Esophagus squamous epithelium (tissue), 5 donors: Measurements from ENCODE around the gene REC114. TPM values are rescaled to one million over a fixed set of nuclear protein-coding genes. Genes with fewer than 3 reads are reported as not detected.
A peak's percentile ranks its signal among the peaks of the same experiment; 100 is the strongest.

Experiments
- DNase-seq: peaks from one replicate; lab custom pipeline; 2025; lab: John Stamatoyannopoulos, UW
- H3K27ac ChIP-seq, 4 donors: fragments of 200-600 bp; sonication (generic); one replicate each; pipeline ENCODE4 v1.5.1; 2016 to 2019; ENCODE audit warnings: mild to moderate bottlenecking in 1 of 4
- H3K27me3 ChIP-seq, 4 donors: fragments of 200-600 bp; sonication (generic); 1 replicate in 3 of 4; 2 replicates in 1 of 4; pipeline versions ENCODE4 v1.5.1 to v1.6.0; 2017 to 2021; ENCODE audit warnings: antibody characterized with exemption in 1 of 4
- H3K36me3 ChIP-seq, 3 donors: fragments of 200-600 bp; sonication (generic); one replicate each; pipeline ENCODE4 v1.5.1; 2016 to 2019
- H3K4me1 ChIP-seq, 3 donors: fragments of 200-600 bp; sonication (generic); one replicate each; pipeline ENCODE4 v1.5.1; 2017 to 2019
- H3K4me3 ChIP-seq, 4 donors: fragments of 200-600 bp; sonication (generic); 1 replicate in 3 of 4; 2 replicates in 1 of 4; pipeline ENCODE4 v1.5.1; 2016 to 2019; ENCODE audit warnings: mild to moderate bottlenecking in 2 of 4, moderate library complexity in 1 of 4
- H3K9me3 ChIP-seq, 3 donors: fragments of 200-600 bp; sonication (generic); one replicate each; pipeline ENCODE4 v1.5.1; 2016 to 2019
- CTCF ChIP-seq, 6 experiments: fragments of 450-650 bp in 4 of 6; fragments of 200-600 bp in 2 of 6; sonication (generic) in 2 of 6; IDR thresholded peaks; one replicate each; pipeline ENCODE4 v1.5.1; 2016 to 2019; ENCODE audit warnings: antibody characterized with exemption in 6 of 6, mild to moderate bottlenecking in 4 of 6, moderate library complexity in 4 of 6
- POLR2A ChIP-seq, 4 donors: fragments of 450-650 bp; IDR thresholded peaks; one replicate each; pipeline ENCODE4 v1.6.1; 2017; ENCODE audit warnings: antibody characterized with exemption in 4 of 4, mild to moderate bottlenecking in 4 of 4, moderate library complexity in 3 of 4
- WGBS, 2 donors: methylation state at CpG; one replicate each; pipeline ENCODE4 v1.1.5; 2018; 5-methylcytosine and 5-hydroxymethylcytosine counted together
- intact Hi-C: fragments of 100-400 bp; cut with DNase I; formaldehyde crosslinking; loops from one replicate; pipeline ENCODE4 v1.15.0; 2022
- total RNA-seq, 4 donors: library from RNA; depleted of rRNA; stranded (reverse); fragments of >200 nt; gene quantifications; one replicate each; pipeline ENCODE4 v1.1.0, GENCODE V29; 2016
- donor health status: DM: yes; HTN: yes; CAD: no.

REC114 gene
- total RNA-seq, 4 donors from 2014 or later: not detected

- Histone ChIP-seq H3K9me3 (no peaks in the 10 kb centered on the region), H3K4me1 (peaks cover 39 to 98% (median 54%) of the 10 kb centered on the region in 3 donors), H3K27ac (no peak overlapping the region), H3K4me3 (no peak overlapping the region), H3K27me3 (no peaks in the 10 kb centered on the region), H3K36me3 (peaks cover 0 to 9% (median 0%) of the 10 kb centered on the region in 3 donors)
- intact Hi-C loops: no loop called here
- TF ChIP-seq POLR2A (IDR thresholded peaks at IDR 0.05) (no peak), CTCF (IDR thresholded peaks at IDR 0.05) (no peak)
- 78 to 100% methylated on average over 1 of the region's 1 CpG for WGBS, 2 donors
- DNase-seq: no peak
These were observed 161.5 kb downstream of the REC114 start for GRCh38 chr15:73604477-73604876.

GRCh38 chr15:73605759-73606436, 162.9 kb downstream of the REC114 start:
- no peak overlapping the region for H3K4me3 ChIP-seq
- H3K36me3 ChIP-seq: peaks cover 0 to 9% (median 0%) of the 10 kb centered on the region in 3 donors
- intact Hi-C loops: no loop called here
- H3K4me1 ChIP-seq: peaks cover 27 to 95% (median 39%) of the 10 kb centered on the region in 3 donors
- WGBS, 2 donors: 93 to 95% methylated on average over 5 of the region's 5 CpGs
- H3K9me3 ChIP-seq: no peaks in the 10 kb centered on the region
- H3K27ac ChIP-seq: no peak overlapping the region
- DNase-seq: no peak
- TF ChIP-seq POLR2A (IDR thresholded peaks at IDR 0.05) (no peak), CTCF (IDR thresholded peaks at IDR 0.05) (no peak)
- no peaks in the 10 kb centered on the region for H3K27me3 ChIP-seq

- WGBS, 2 donors: 76 to 87% methylated on average over 2 of the region's 2 CpGs
- H3K9me3 ChIP-seq: no peaks in the 10 kb centered on the region
- no peak for DNase-seq
- peak overlapping the region in 1 of 4 donors; percentile 22 for H3K27ac ChIP-seq
- TF ChIP-seq CTCF (IDR thresholded peaks at IDR 0.05) (no peak), POLR2A (IDR thresholded peaks at IDR 0.05) (no peak)
- no peak overlapping the region for H3K4me3 ChIP-seq
- H3K27me3 ChIP-seq: no peaks in the 10 kb centered on the region
- H3K36me3 ChIP-seq: peaks cover 0 to 9% (median 0%) of the 10 kb centered on the region in 3 donors
- H3K4me1 ChIP-seq: peaks cover 12 to 85% (median 24%) of the 10 kb centered on the region in 3 donors
- intact Hi-C loops: no loop called here
These were observed 164.4 kb downstream of the REC114 start for GRCh38 chr15:73607405-73607804.

- peaks cover 0 to 9% (median 0%) of the 10 kb centered on the region in 3 donors for H3K36me3 ChIP-seq
- TF ChIP-seq CTCF (IDR thresholded peaks at IDR 0.05): no peak
- no peak for TF ChIP-seq POLR2A (IDR thresholded peaks at IDR 0.05)
- no peak for DNase-seq
- intact Hi-C loops: no loop called here
- H3K9me3 ChIP-seq: no peaks in the 10 kb centered on the region
- no peak overlapping the region for H3K4me3 ChIP-seq
- peak overlapping the region in 1 of 4 donors; percentile 22 for H3K27ac ChIP-seq
- 27 to 38% methylated on average over 1 of the region's 1 CpG for WGBS, 2 donors
- H3K27me3 ChIP-seq: no peaks in the 10 kb centered on the region
- peaks cover 7 to 84% (median 20%) of the 10 kb centered on the region in 3 donors for H3K4me1 ChIP-seq
These were observed 164.9 kb downstream of the REC114 start for GRCh38 chr15:73607843-73608242.

GRCh38 chr15:73608475-73608874, 165.5 kb downstream of the REC114 start:
- intact Hi-C loops: no loop called here
- 63 to 77% methylated on average over 1 of the region's 1 CpG for WGBS, 2 donors
- H3K4me1 ChIP-seq: peaks cover 7 to 82% (median 14%) of the 10 kb centered on the region in 3 donors

More at GRCh38 chr15:73608475-73608874, 165.5 kb downstream of the REC114 start:
- Histone ChIP-seq H3K4me3 (no peak overlapping the region), H3K27me3 (no peaks in the 10 kb centered on the region), H3K36me3 (peaks cover 0 to 9% (median 0%) of the 10 kb centered on the region in 3 donors), H3K27ac (no peak overlapping the region), H3K9me3 (no peaks in the 10 kb centered on the region)
- TF ChIP-seq POLR2A (IDR thresholded peaks at IDR 0.05) (no peak), CTCF (IDR thresholded peaks at IDR 0.05) (no peak)
- DNase-seq: no peak
